Bronchial epithelial cell (primary cell): ENCODE measurements around the gene NCBP2. TPM values are rescaled to one million over a fixed set of nuclear protein-coding genes. Genes with fewer than 3 reads are reported as not detected.

Experiments
- DNase-seq: peaks from one replicate; pipeline ENCODE4 v3.0.0-alpha.2; 2010; ENCODE audit warnings: low read depth
- FAIRE-seq: peaks from 2 replicates; lab custom pipeline; 2011; peaks lifted over from hg19 to GRCh38; lab: Jason Lieb, UNC
- H3K27me3 ChIP-seq: 2 replicates; pipeline ENCODE4 v1.5.1; 2011; ENCODE audit warnings: low read length; ENCODE audit not compliant: control insufficient read depth, insufficient read depth
- H3K36me3 ChIP-seq: 2 replicates; pipeline ENCODE4 v1.5.1; 2011; ENCODE audit warnings: low read length; ENCODE audit not compliant: control insufficient read depth, insufficient read depth
- H3K4me3 ChIP-seq: 2 replicates; pipeline ENCODE4 v1.5.1; 2011; ENCODE audit warnings: mild to moderate bottlenecking, low read depth, low read length, control low read depth
- CTCF ChIP-seq: IDR thresholded peaks from 2 replicates; pipeline ENCODE4 v1.5.1; 2011; ENCODE audit warnings: mild to moderate bottlenecking, moderate library complexity, low read length, control low read depth, inconsistent platforms; ENCODE audit not compliant: insufficient read depth, severe bottlenecking
- total RNA-seq: library from RNA; depleted of rRNA; stranded (reverse); fragments of >200 nt; gene quantifications from 2 replicates; pipeline ENCODE4 v1.2.1, GENCODE V29; 2014

The NCBP2 gene
- total RNA-seq, 1 donor from 2014 or later = 94.0 TPM

- no peak for FAIRE-seq
- no peak overlapping the region for H3K4me3 ChIP-seq
- TF ChIP-seq CTCF = no peak
- H3K27me3 ChIP-seq = no peaks in the 10 kb centered on the region
- H3K36me3 ChIP-seq = no peaks in the 10 kb centered on the region
- DNase-seq = no peak
Measured at GRCh38 chr3:196962108-196962929, 20.0 kb upstream of the NCBP2 start.

DNA sequence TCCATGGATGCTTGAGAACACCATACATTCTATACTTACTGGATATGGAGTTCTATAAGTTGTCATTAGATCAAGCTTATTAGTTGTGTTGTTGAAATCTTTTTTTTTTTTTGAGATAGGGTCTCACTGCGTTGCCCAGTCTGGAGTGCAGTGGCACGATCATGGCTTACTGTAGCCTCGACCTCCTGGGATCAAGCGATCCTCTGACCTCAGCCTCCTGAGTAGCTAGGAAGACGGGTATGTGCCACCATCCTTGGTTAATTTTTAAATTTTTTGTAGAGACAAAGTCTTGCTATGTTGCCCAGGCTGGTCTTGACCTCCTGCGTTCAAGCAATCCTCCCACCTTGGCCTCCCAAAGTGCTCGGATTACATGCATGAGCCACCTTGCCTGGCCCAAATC is 12.5 kb upstream of the NCBP2 start:
- Histone ChIP-seq H3K36me3 (no peaks in the 10 kb centered on the region), H3K4me3 (no peak overlapping the region), H3K27me3 (no peaks in the 10 kb centered on the region)
- DNase-seq (no peak), FAIRE-seq (no peak)
- no peak for TF ChIP-seq CTCF

- no peaks in the 10 kb centered on the region for H3K27me3 ChIP-seq
- no peak for TF ChIP-seq CTCF
- FAIRE-seq = peak; percentile 36
- no peak overlapping the region for H3K4me3 ChIP-seq
- no peak for DNase-seq
- H3K36me3 ChIP-seq = no peaks in the 10 kb centered on the region
Measured at GRCh38 chr3:196951371-196951770, 9.0 kb upstream of the NCBP2 start.

DNA sequence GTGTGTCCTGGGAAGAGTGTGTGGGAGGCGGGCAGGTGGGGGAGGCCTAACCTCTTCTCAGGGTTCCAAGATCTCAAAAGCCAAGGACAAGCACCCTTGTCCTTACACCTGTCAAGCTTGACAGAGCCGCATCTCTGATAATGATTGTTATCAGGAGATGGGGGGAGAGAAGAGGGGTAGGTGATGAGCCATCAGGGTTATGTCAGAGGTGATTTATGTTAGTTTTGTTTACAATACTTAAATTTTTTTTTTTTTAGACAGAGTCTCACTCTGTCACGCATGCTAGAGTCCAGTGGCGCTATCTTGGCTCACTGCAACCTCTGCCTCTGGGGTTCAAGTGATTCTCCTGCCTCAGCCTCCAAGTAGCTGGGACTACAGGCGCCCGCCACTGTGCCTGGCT is 7.4 kb upstream of the NCBP2 start:
- no peaks in the 10 kb centered on the region for H3K36me3 ChIP-seq
- no peaks in the 10 kb centered on the region for H3K27me3 ChIP-seq
- no peak for DNase-seq
- TF ChIP-seq CTCF = no peak
- peak; percentile 47 for FAIRE-seq
- H3K4me3 ChIP-seq = no peak overlapping the region

GRCh38 chr3:196949285-196949619 is 6.9 kb upstream of the NCBP2 start:
- FAIRE-seq (no peak), DNase-seq (no peak)
- Histone ChIP-seq H3K36me3 (no peaks in the 10 kb centered on the region), H3K4me3 (no peak overlapping the region), H3K27me3 (no peaks in the 10 kb centered on the region)
- TF ChIP-seq CTCF = no peak
